ENCODE measurements around the gene DYNLT4. TPM values are rescaled to one million over a fixed set of nuclear protein-coding genes. Genes with fewer than 3 reads are reported as not detected.

Gene DYNLT4
- total and polyA plus RNA-seq, 2 experiments from 2014 or later, result 0.30 to 2.2 TPM

GRCh38 chr1:44847845-44848244 is 40.7 kb upstream of the DYNLT4 start:
- Histone ChIP-seq H3K27me3 (no peaks in the 10 kb centered on the region), H3K79me2 (no peaks in the 10 kb centered on the region), H4K20me1 (ENCODE audit: insufficient read depth, poor library complexity, severe bottlenecking) (no peaks in the 10 kb centered on the region), H2AFZ (no peak overlapping the region), H3K36me3 (replicated peaks; ENCODE audit: insufficient read depth, low read depth) (no peaks in the 10 kb centered on the region), H3K27ac (peak overlapping the region; percentile 13), H3K4me1 (ENCODE audit: insufficient read depth) (peaks cover 4% of the 10 kb centered on the region), H3K4me3 (no peak overlapping the region), H3K9me2 (replicated peaks; ENCODE audit: insufficient read depth) (no peaks in the 10 kb centered on the region), H3K4me2 (no peak overlapping the region), H3K9me3 (ENCODE audit: low read depth) (no peaks in the 10 kb centered on the region)
- no peak for TF ChIP-seq EZH2phosphoT487 (IDR thresholded peaks at IDR 0.05; ENCODE audit: low read depth, severe bottlenecking, unreplicated experiment)
- DNase-seq (ENCODE audit: low spot score), result no peak
- 84% methylated on average over 1 of the region's 1 CpG for WGBS (ENCODE audit: low lambda C conversion rate, missing lambda C conversion rate)

- no peaks in the 10 kb centered on the region for H3K9me2 ChIP-seq (replicated peaks; ENCODE audit: insufficient read depth)
- no peaks in the 10 kb centered on the region for H3K79me2 ChIP-seq
- no peaks in the 10 kb centered on the region for H4K20me1 ChIP-seq (ENCODE audit: insufficient read depth, poor library complexity, severe bottlenecking)
- peaks cover 4% of the 10 kb centered on the region for H3K4me1 ChIP-seq (ENCODE audit: insufficient read depth)
- no peak overlapping the region for H3K27ac ChIP-seq
- H3K36me3 ChIP-seq (replicated peaks; ENCODE audit: insufficient read depth, low read depth), result no peaks in the 10 kb centered on the region
- no peaks in the 10 kb centered on the region for H3K27me3 ChIP-seq
- TF ChIP-seq EZH2 (IDR thresholded peaks at IDR 0.05; ENCODE audit: borderline replicate concordance), result no peak
- no peak for TF ChIP-seq EZH2phosphoT487 (IDR thresholded peaks at IDR 0.05; ENCODE audit: low read depth, severe bottlenecking, unreplicated experiment)
- TF ChIP-seq, protein P1, sequence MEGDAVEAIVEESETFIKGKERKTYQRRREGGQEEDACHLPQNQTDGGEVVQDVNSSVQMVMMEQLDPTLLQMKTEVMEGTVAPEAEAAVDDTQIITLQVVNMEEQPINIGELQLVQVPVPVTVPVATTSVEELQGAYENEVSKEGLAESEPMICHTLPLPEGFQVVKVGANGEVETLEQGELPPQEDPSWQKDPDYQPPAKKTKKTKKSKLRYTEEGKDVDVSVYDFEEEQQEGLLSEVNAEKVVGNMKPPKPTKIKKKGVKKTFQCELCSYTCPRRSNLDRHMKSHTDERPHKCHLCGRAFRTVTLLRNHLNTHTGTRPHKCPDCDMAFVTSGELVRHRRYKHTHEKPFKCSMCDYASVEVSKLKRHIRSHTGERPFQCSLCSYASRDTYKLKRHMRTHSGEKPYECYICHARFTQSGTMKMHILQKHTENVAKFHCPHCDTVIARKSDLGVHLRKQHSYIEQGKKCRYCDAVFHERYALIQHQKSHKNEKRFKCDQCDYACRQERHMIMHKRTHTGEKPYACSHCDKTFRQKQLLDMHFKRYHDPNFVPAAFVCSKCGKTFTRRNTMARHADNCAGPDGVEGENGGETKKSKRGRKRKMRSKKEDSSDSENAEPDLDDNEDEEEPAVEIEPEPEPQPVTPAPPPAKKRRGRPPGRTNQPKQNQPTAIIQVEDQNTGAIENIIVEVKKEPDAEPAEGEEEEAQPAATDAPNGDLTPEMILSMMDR (IDR thresholded peaks at IDR 0.05; ENCODE audit: poor library complexity), result no peak
- DNase-seq (ENCODE audit: low spot score), result no peak
- H3K4me3 ChIP-seq, result no peak overlapping the region
- no peak overlapping the region for H3K4me2 ChIP-seq
- no peaks in the 10 kb centered on the region for H3K9me3 ChIP-seq (ENCODE audit: low read depth)
- 100% methylated on average over 1 of the region's 1 CpG for WGBS (ENCODE audit: low lambda C conversion rate, missing lambda C conversion rate)
- no peak overlapping the region for H2AFZ ChIP-seq
These were observed 39.8 kb upstream of the DYNLT4 start for GRCh38 chr1:44846985-44847384.

GRCh38 chr1:44842862-44843655 is 35.9 kb upstream of the DYNLT4 start, which contains the start of gene PTCH2:
PTCH2 (minus strand) TSS chr1:44843253; CDS start chr1:44842932, 321 bp downstream.
- H3K36me3 ChIP-seq (replicated peaks; ENCODE audit: insufficient read depth, low read depth), result no peaks in the 10 kb centered on the region
- peak within 1 kb of the TSS; percentile 94 for H3K4me2 ChIP-seq
- 1% methylated on average over 11 of the region's 72 CpGs for WGBS (ENCODE audit: low lambda C conversion rate, missing lambda C conversion rate)
- TF ChIP-seq, protein P1 (IDR thresholded peaks at IDR 0.05; ENCODE audit: poor library complexity), result no peak
- TF ChIP-seq EZH2phosphoT487 (IDR thresholded peaks at IDR 0.05; ENCODE audit: low read depth, severe bottlenecking, unreplicated experiment) (no peak), EZH2 (IDR thresholded peaks at IDR 0.05; ENCODE audit: borderline replicate concordance) (no peak)
- no peaks in the 10 kb centered on the region for H3K27me3 ChIP-seq
- H3K27ac ChIP-seq, result no peak within 1 kb of the TSS
- H3K4me1 ChIP-seq (ENCODE audit: insufficient read depth), result peaks cover under 1% of the 10 kb centered on the region
- no peaks in the 10 kb centered on the region for H4K20me1 ChIP-seq (ENCODE audit: insufficient read depth, poor library complexity, severe bottlenecking)
- H3K4me3 ChIP-seq, result peak within 1 kb of the TSS; percentile 66
- no peaks in the 10 kb centered on the region for H3K9me3 ChIP-seq (ENCODE audit: low read depth)
- H3K79me2 ChIP-seq, result no peaks in the 10 kb centered on the region
- peak; percentile 90 for DNase-seq (ENCODE audit: low spot score)
- H3K9me2 ChIP-seq (replicated peaks; ENCODE audit: insufficient read depth), result no peaks in the 10 kb centered on the region
- peak within 1 kb of the TSS; percentile 80 for H2AFZ ChIP-seq

GRCh38 chr1:44842486-44842861 is 35.3 kb upstream of the DYNLT4 start:
- H2AFZ ChIP-seq, result peak overlapping the region; percentile 80
- no peak overlapping the region for H3K27ac ChIP-seq
- peak overlapping the region; percentile 94 for H3K4me2 ChIP-seq
- no peaks in the 10 kb centered on the region for H3K9me2 ChIP-seq (replicated peaks; ENCODE audit: insufficient read depth)
- DNase-seq (ENCODE audit: low spot score), result no peak
- H3K27me3 ChIP-seq, result no peaks in the 10 kb centered on the region
- no peaks in the 10 kb centered on the region for H3K4me1 ChIP-seq (ENCODE audit: insufficient read depth)
- no peaks in the 10 kb centered on the region for H3K9me3 ChIP-seq (ENCODE audit: low read depth)
- no peaks in the 10 kb centered on the region for H4K20me1 ChIP-seq (ENCODE audit: insufficient read depth, poor library complexity, severe bottlenecking)
- peak overlapping the region; percentile 66 for H3K4me3 ChIP-seq
- TF ChIP-seq EZH2phosphoT487 (IDR thresholded peaks at IDR 0.05; ENCODE audit: low read depth, severe bottlenecking, unreplicated experiment), result no peak
- TF ChIP-seq, protein P1 (IDR thresholded peaks at IDR 0.05; ENCODE audit: poor library complexity), result no peak
- no peak for TF ChIP-seq EZH2 (IDR thresholded peaks at IDR 0.05; ENCODE audit: borderline replicate concordance)
- no peaks in the 10 kb centered on the region for H3K79me2 ChIP-seq
- 30% methylated on average over 16 of the region's 16 CpGs for WGBS (ENCODE audit: low lambda C conversion rate, missing lambda C conversion rate)
- no peaks in the 10 kb centered on the region for H3K36me3 ChIP-seq (replicated peaks; ENCODE audit: insufficient read depth, low read depth)
